ENCODE measurements around the gene TBX2. TPM values are rescaled to one million over a fixed set of nuclear protein-coding genes. Genes with fewer than 3 reads are reported as not detected.

The TBX2 gene
- total RNA-seq, 2 experiments from 2014 or later, result 0.06 TPM; not detected in 1

DNA sequence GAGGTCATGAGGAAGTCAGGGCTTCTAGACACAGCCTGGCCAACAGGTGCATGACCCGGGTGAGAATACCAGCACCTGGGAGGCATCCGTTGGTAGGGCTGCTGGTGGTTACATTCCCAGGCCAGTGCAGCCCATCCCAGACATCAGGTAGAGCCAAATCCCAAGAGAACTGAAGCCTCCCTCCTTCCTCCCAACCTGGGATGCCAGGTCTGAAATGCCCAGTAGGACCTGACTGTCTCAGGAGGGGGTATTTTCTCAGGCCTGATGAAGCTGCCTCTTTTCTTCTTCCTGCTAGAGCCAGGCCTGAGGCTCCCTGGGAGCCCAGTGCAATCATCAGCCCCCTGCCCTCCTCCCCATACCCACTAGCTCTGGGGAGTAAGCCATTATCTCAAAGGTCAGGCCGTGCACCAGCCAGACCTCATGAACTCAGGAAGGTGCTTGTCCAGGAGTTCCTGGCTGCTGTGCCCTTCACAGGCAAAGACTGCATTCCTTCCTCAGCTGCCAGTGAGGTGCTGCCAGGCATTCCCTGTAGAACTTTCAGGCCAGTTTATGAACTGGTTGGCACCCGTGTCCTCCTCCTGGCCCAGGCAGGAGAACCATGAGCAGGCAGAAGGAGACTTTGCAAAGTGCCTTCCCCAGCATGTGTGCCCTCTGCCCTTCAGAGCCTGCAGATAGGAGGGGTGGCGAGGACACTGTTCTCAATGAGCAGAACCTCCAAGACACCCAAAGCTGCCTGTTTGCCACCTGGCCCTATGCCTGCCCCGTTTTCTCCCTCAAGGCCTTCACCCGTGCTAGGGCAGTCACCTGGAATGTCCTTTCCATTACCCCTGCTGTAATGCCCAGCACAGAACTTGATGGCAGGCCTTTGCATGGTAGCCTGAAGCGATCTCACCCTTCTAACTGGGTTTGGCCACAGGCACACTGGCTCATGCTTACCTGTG, 7.6 kb downstream of the TBX2 start:
- no peak overlapping the region for H3K27ac Mint-ChIP-seq
- CTCF ChIA-PET, result no interaction called here

DNA sequence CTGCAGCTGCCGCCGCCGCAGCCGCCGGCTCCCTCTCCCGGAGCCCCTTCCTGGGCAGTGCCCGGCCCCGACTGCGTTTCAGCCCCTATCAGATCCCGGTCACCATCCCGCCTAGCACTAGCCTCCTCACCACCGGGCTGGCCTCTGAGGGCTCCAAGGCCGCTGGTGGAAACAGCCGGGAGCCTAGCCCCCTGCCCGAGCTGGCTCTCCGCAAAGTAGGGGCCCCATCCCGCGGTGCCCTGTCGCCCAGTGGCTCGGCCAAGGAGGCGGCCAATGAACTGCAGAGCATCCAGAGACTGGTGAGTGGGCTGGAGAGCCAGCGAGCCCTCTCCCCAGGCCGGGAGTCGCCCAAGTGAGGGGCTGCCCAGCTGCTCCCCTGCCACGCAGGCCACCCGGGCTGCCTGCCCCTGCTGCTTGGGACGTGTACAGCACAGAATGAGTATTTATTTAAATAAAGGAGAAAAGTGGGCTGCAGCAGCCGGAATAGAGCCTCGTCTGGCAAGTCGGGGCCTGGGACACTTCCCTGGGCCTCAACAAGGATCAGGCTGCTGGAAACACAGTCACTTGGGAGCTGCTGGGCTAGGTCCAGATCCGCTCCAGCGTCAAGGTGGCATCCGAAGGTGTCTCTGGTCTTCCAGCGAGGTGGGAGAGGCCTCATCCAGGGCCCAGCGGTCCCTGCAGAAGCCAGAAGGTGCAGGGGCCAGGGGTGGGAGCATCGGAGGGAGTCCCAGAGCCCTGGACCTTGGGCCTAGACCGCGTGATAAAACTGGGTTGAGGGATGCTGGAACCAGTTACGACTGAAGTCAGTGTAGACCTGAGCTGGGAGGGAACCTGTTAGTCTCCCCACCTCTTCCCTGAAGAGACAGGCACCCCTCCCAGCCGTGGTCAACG, 8.8 kb downstream of the TBX2 start:
- H3K36me3 ChIP-seq (ENCODE audit: insufficient read depth, low read length), result no peaks in the 10 kb centered on the region

More for the DNA sequence above, 7.6 kb downstream of the TBX2 start:
- Histone ChIP-seq H3K4me1 (ENCODE audit: insufficient read depth, low read length) (peaks cover 78% of the 10 kb centered on the region), H3K27me3 (ENCODE audit: control insufficient read depth in 1 of 2, insufficient read depth in 2 of 2, low read length in 2 of 2) (peaks cover 81 to 86% of the 10 kb centered on the region in 2 experiments), H3K36me3 (ENCODE audit: insufficient read depth, low read length) (no peaks in the 10 kb centered on the region), H3K9me3 (ENCODE audit: control insufficient read depth in 1 of 2, insufficient read depth in 1 of 2, low read length in 2 of 2) (peaks cover 0 to 54% of the 10 kb centered on the region in 2 experiments), H3K27ac (ENCODE audit: low read depth in 1 of 2, low read length in 2 of 2) (no peak overlapping the region), H3K4me3 (ENCODE audit: low read length) (no peak overlapping the region)
- POLR2A ChIA-PET, result interaction anchor here (0.6 kb wide), 1 partner anchor 10 kb away, joined by 3 read pairs; no protein-coding TSS in a partner anchor
- TF ChIP-seq, protein P1, sequence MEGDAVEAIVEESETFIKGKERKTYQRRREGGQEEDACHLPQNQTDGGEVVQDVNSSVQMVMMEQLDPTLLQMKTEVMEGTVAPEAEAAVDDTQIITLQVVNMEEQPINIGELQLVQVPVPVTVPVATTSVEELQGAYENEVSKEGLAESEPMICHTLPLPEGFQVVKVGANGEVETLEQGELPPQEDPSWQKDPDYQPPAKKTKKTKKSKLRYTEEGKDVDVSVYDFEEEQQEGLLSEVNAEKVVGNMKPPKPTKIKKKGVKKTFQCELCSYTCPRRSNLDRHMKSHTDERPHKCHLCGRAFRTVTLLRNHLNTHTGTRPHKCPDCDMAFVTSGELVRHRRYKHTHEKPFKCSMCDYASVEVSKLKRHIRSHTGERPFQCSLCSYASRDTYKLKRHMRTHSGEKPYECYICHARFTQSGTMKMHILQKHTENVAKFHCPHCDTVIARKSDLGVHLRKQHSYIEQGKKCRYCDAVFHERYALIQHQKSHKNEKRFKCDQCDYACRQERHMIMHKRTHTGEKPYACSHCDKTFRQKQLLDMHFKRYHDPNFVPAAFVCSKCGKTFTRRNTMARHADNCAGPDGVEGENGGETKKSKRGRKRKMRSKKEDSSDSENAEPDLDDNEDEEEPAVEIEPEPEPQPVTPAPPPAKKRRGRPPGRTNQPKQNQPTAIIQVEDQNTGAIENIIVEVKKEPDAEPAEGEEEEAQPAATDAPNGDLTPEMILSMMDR (IDR thresholded peaks at IDR 0.05), result no peak
- DNase-seq, result peak in 2 of 14 experiments; percentile 8 to 30
- no peaks in the 10 kb centered on the region for H3K9me3 Mint-ChIP-seq
- intact Hi-C loops (cut with DNase I, micrococcal nuclease), result loop anchor here in 1 of 2 experiments (10.0 kb wide), 2 partner anchors 272 to 682 kb away; no protein-coding TSS in a partner anchor
- H3K4me3 Mint-ChIP-seq, result peak overlapping the region; percentile 51
- ATAC-seq (ENCODE audit: poor library complexity), result no peak
- peaks cover 54% of the 10 kb centered on the region for H3K4me1 Mint-ChIP-seq (ENCODE audit: low read depth)
- H3K36me3 Mint-ChIP-seq (ENCODE audit: low read depth), result no peaks in the 10 kb centered on the region
- H3K27me3 Mint-ChIP-seq, result peaks cover 72% of the 10 kb centered on the region

More for the DNA sequence above, 8.8 kb downstream of the TBX2 start:
- Mint-ChIP-seq H3K36me3 (ENCODE audit: low read depth) (no peaks in the 10 kb centered on the region), H3K4me1 (ENCODE audit: low read depth) (peaks cover 42% of the 10 kb centered on the region), H3K27ac (no peak overlapping the region), H3K4me3 (peak overlapping the region; percentile 77), H3K27me3 (peaks cover 65% of the 10 kb centered on the region), H3K9me3 (no peaks in the 10 kb centered on the region)
- Histone ChIP-seq H3K9me3 (ENCODE audit: control insufficient read depth in 1 of 2, insufficient read depth in 1 of 2, low read length in 2 of 2) (peaks cover 0 to 48% of the 10 kb centered on the region in 2 experiments), H3K4me1 (ENCODE audit: insufficient read depth, low read length) (peaks cover 82% of the 10 kb centered on the region), H3K27ac (ENCODE audit: low read depth in 1 of 2, low read length in 2 of 2) (no peak overlapping the region), H3K27me3 (ENCODE audit: control insufficient read depth in 1 of 2, insufficient read depth in 2 of 2, low read length in 2 of 2) (peaks cover 71 to 75% of the 10 kb centered on the region in 2 experiments), H3K4me3 (ENCODE audit: low read length) (no peak overlapping the region)
- CTCF ChIA-PET, result interaction anchor here (1.2 kb wide), 1 partner anchor 428 kb away, joined by 4 read pairs; no protein-coding TSS in a partner anchor
- DNase-seq (peak in 2 of 14 experiments; percentile 21 to 31), ATAC-seq (ENCODE audit: poor library complexity) (no peak)
- intact Hi-C loops (cut with DNase I, micrococcal nuclease), result loop anchor here in 1 of 2 experiments (10.0 kb wide), 2 partner anchors 274 to 684 kb away; no protein-coding TSS in a partner anchor
- TF ChIP-seq, protein P1 (IDR thresholded peaks at IDR 0.05), result no peak
- POLR2A ChIA-PET, result interaction anchor here (0.6 kb wide), 1 partner anchor 11 kb away, joined by 3 read pairs; no protein-coding TSS in a partner anchor

Measured in CD4-positive, alpha-beta T cell (primary cell).